Brain microvascular endothelial cell (primary cell): ENCODE data around the gene MAFG.

ENCODE experiments used
- DNase-seq: peaks from one replicate; pipeline ENCODE4 v3.0.0-alpha.2; 2020
- H3K27ac ChIP-seq: fragments of 250-450 bp; sonication (Bioruptor Pico); 2 replicates; pipeline ENCODE4 v1.5.1; 2020; ENCODE audit warnings: mild to moderate bottlenecking, moderate library complexity
- H3K27me3 ChIP-seq: fragments of 250-450 bp; sonication (Bioruptor Pico); replicated peaks from 2 replicates; pipeline ENCODE4 v1.5.1; 2020; ENCODE audit warnings: mild to moderate bottlenecking
- H3K36me3 ChIP-seq: fragments of 250-450 bp; sonication (Bioruptor Pico); replicated peaks from 2 replicates; pipeline ENCODE4 v1.5.1; 2020; ENCODE audit warnings: mild to moderate bottlenecking
- H3K4me3 ChIP-seq: 2 replicates; pipeline ENCODE4 v1.5.1; 2011; ENCODE audit warnings: low read depth, mild to moderate bottlenecking, control low read depth, low read length, moderate library complexity
- in situ Hi-C: cut with HindIII; loops from 2 replicates; pipeline ENCODE4 v1.10.0; 2017; ENCODE audit warnings: low sequenced_read_pairs, low pct_ligation_motif_present
- TF ChIP-seq, protein P1 (sequence below): IDR thresholded peaks from 2 replicates; pipeline ENCODE4 v1.5.1; 2011; ENCODE audit warnings: low read depth, mild to moderate bottlenecking, moderate library complexity, low read length, control low read depth, inconsistent platforms; ENCODE audit errors: missing control alignments

Gene MAFG

DNA sequence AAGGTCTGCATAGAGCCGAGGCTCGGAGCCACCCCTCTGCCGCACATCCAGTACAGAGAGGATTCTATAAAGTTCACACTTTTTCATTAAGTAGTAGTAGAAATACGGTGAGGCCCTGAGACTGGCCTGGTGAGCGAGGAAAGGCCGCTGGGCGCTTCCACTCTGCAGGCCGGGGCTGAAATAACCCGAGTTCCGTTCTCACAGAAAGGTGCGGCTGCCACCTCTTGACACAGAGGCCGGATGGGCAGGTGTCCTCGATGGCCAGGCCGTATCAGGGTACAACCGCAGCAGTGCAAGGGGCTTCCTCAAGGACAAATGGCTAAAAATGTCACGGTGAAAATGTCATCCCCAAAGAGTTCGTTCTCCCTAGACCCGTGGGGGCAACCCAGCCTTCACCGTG, 15.6 kb downstream of the MAFG start:
- Histone ChIP-seq H3K27ac (no peak overlapping the region), H3K4me3 (no peak overlapping the region), H3K36me3 (peaks cover 37% of the 10 kb centered on the region), H3K27me3 (no peaks in the 10 kb centered on the region)
- in situ Hi-C loops = no loop called here
- no peak for DNase-seq
- TF ChIP-seq, protein P1, sequence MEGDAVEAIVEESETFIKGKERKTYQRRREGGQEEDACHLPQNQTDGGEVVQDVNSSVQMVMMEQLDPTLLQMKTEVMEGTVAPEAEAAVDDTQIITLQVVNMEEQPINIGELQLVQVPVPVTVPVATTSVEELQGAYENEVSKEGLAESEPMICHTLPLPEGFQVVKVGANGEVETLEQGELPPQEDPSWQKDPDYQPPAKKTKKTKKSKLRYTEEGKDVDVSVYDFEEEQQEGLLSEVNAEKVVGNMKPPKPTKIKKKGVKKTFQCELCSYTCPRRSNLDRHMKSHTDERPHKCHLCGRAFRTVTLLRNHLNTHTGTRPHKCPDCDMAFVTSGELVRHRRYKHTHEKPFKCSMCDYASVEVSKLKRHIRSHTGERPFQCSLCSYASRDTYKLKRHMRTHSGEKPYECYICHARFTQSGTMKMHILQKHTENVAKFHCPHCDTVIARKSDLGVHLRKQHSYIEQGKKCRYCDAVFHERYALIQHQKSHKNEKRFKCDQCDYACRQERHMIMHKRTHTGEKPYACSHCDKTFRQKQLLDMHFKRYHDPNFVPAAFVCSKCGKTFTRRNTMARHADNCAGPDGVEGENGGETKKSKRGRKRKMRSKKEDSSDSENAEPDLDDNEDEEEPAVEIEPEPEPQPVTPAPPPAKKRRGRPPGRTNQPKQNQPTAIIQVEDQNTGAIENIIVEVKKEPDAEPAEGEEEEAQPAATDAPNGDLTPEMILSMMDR = no peak

DNA sequence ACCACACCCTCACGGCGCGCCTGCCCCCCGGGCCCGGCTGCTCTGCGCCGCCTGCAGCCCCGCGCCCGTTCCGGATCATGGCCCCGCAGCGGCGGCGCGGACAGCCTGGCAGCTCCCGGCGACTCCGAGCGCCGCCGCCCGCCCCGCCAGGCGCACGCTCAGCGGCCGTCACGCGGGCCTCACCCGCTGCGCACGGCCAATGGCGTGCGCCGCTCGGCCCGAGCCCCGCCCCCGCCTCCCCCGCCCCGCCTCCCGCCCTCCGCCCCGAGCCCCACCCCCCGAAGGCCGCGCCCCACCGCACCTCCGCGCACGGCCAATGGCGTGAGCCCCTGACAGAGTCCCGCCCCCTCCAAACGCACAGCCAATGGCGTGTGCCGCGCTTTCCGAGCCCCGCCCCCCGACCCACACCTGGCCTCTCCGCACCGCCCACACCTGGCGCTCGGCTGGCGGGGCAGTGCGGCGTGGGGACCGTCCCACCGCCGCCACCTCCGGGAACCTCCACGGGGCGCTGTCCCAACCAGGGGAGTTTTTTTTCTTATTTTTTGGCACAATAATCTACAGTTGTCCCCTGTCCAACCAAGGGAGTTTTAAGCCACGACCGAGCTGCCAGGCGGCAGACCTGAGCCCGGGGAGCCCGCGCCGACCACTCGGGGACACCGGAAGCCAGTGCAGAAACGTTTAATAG, 16.1 kb downstream of the MAFG start, which contains the start of gene PCYT2:
TSS of gene PCYT2 (minus strand) at position 123 of the 685 bp plus-strand sequence. CDS start at position 79, 44 bp downstream.
- Histone ChIP-seq H3K36me3 (peaks cover 37% of the 10 kb centered on the region), H3K27ac (no peak within 1 kb of the TSS), H3K4me3 (peak within 1 kb of the TSS; percentile 74), H3K27me3 (no peaks in the 10 kb centered on the region)
- DNase-seq = peak; percentile 62
- in situ Hi-C loops = no loop called here
- TF ChIP-seq, protein P1 = no peak

DNA sequence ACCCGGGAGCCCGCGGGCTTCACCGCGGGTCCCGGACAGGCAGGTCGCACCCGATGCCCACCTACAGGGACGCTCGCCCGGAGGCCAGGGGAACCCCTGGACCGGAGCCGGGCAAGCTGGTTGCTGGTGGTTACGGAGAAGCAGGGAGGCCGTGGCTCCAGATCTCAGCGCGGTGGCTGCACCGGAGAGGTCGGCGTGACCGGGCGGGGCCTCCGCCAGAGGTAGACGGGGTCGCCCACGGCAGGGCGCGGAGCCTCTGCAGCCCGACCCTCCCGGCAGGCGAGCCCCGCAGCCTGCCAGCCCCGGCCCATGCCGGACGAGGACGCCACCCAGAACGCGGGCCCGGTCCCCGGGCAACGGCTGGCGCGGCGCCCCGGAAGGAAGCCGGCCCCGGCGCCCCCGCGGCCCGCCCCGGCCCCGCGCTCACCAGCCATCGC, 16.7 kb downstream of the MAFG start:
- Histone ChIP-seq H3K4me3 (peak overlapping the region; percentile 74), H3K36me3 (peaks cover 36% of the 10 kb centered on the region), H3K27me3 (no peaks in the 10 kb centered on the region), H3K27ac (no peak overlapping the region)
- in situ Hi-C loops = no loop called here
- no peak for DNase-seq
- TF ChIP-seq, protein P1 = no peak

- Histone ChIP-seq H3K4me3 (peak overlapping the region; percentile 74), H3K27ac (no peak overlapping the region), H3K27me3 (no peaks in the 10 kb centered on the region), H3K36me3 (peaks cover 30% of the 10 kb centered on the region)
- no peak for DNase-seq
- TF ChIP-seq, protein P1 = no peak
- in situ Hi-C loops = no loop called here
These were observed 17.3 kb downstream of the MAFG start for GRCh38 chr17:81909966-81910839.

GRCh38 chr17:81909231-81909630, 18.3 kb downstream of the MAFG start:
- Histone ChIP-seq H3K27me3 (no peaks in the 10 kb centered on the region), H3K36me3 (peaks cover 25% of the 10 kb centered on the region), H3K4me3 (no peak overlapping the region), H3K27ac (no peak overlapping the region)
- no peak for DNase-seq
- TF ChIP-seq, protein P1 = no peak
- in situ Hi-C loops = no loop called here
